Measurements from ENCODE around the gene C3orf18.

DNA sequence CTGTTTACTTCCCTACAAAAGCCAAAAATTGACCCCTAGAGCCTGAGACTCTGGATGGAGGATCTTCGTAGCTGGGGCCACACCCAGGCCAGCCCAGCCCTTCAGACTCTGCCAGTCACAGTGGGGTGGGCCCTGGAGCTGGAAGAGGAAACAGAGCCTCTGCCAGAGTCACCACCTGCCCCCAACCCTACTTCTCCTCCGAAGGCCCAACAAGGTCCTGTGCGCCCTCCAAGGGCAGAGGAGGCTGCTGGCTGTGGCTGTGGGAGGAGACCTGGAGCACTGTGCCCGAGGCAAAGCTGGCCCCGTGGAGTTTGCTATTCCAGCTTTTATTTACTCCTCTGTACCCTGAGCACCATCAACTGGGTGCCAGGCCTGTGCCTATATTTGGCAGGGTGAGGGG is 25.0 kb upstream of the C3orf18 start:
- TF ChIP-seq, protein P1, sequence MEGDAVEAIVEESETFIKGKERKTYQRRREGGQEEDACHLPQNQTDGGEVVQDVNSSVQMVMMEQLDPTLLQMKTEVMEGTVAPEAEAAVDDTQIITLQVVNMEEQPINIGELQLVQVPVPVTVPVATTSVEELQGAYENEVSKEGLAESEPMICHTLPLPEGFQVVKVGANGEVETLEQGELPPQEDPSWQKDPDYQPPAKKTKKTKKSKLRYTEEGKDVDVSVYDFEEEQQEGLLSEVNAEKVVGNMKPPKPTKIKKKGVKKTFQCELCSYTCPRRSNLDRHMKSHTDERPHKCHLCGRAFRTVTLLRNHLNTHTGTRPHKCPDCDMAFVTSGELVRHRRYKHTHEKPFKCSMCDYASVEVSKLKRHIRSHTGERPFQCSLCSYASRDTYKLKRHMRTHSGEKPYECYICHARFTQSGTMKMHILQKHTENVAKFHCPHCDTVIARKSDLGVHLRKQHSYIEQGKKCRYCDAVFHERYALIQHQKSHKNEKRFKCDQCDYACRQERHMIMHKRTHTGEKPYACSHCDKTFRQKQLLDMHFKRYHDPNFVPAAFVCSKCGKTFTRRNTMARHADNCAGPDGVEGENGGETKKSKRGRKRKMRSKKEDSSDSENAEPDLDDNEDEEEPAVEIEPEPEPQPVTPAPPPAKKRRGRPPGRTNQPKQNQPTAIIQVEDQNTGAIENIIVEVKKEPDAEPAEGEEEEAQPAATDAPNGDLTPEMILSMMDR (IDR thresholded peaks at IDR 0.05) = no peak
- TF ChIP-seq POLR2A (IDR thresholded peaks at IDR 0.05) = no peak

All from Peyer's patch (tissue), 4 donors.